Astrocyte (in vitro differentiated cells and primary cell): ENCODE measurements around the gene SDC4. TPM values are rescaled to one million over a fixed set of nuclear protein-coding genes. Genes with fewer than 3 reads are reported as not detected.

ENCODE experiments used
- DNase-seq: peaks from one replicate; pipeline ENCODE4 v3.0.0-alpha.2; 2010; ENCODE audit warnings: low read depth
- FAIRE-seq: peaks from 2 replicates; lab custom pipeline; 2011; peaks lifted over from hg19 to GRCh38; lab: Jason Lieb, UNC
- H2AFZ ChIP-seq: 2 replicates; pipeline ENCODE4 v1.6.0; 2012; ENCODE audit warnings: low read depth, low read length, inconsistent platforms
- H3K27ac ChIP-seq: 2 replicates; pipeline ENCODE4 v1.5.1; 2011; ENCODE audit warnings: low read depth, low read length, inconsistent platforms
- H3K27me3 ChIP-seq: 2 replicates; pipeline ENCODE4 v1.6.0; 2011; ENCODE audit warnings: low read length, inconsistent platforms; ENCODE audit not compliant: insufficient read depth
- H3K36me3 ChIP-seq: 2 replicates; pipeline ENCODE4 v1.5.1; 2011; ENCODE audit warnings: low read length, inconsistent platforms; ENCODE audit not compliant: insufficient read depth
- H3K4me1 ChIP-seq: 2 replicates; pipeline ENCODE4 v1.5.1; 2011; ENCODE audit warnings: low read length, inconsistent platforms; ENCODE audit not compliant: insufficient read depth
- H3K4me2 ChIP-seq: 2 replicates; pipeline ENCODE4 v1.6.0; 2012; ENCODE audit warnings: low read length, inconsistent platforms
- H3K4me3 ChIP-seq: 2 replicates; pipeline ENCODE4 v1.5.1; 2011; ENCODE audit warnings: low read depth, mild to moderate bottlenecking, low read length, inconsistent platforms; ENCODE audit not compliant: insufficient read depth
- H3K79me2 ChIP-seq: 2 replicates; pipeline ENCODE4 v1.6.0; 2012; ENCODE audit warnings: mild to moderate bottlenecking, low read length, inconsistent platforms; ENCODE audit not compliant: insufficient read depth
- H3K9ac ChIP-seq: 2 replicates; pipeline ENCODE4 v1.6.0; 2012; ENCODE audit warnings: mild to moderate bottlenecking, low read length, inconsistent platforms
- H3K9me3 ChIP-seq: 2 replicates; pipeline ENCODE4 v1.5.1; 2012; ENCODE audit warnings: low read depth, mild to moderate bottlenecking, low read length, inconsistent platforms; ENCODE audit not compliant: insufficient read depth
- H4K20me1 ChIP-seq: 2 replicates; pipeline ENCODE4 v1.6.0; 2012; ENCODE audit warnings: low read length, inconsistent platforms; ENCODE audit not compliant: insufficient read depth
- H3K27ac Mint-ChIP-seq: one replicate; pipeline ENCODE4 v1.8.0; 2021; ENCODE audit warnings: mild to moderate bottlenecking, mixed read lengths; ENCODE audit not compliant: unreplicated experiment
- H3K27me3 Mint-ChIP-seq: one replicate; pipeline ENCODE4 v1.8.0; 2021; ENCODE audit warnings: low read depth, mixed read lengths; ENCODE audit not compliant: unreplicated experiment
- H3K36me3 Mint-ChIP-seq: one replicate; pipeline ENCODE4 v1.8.0; 2021; ENCODE audit warnings: low read depth, mixed read lengths; ENCODE audit not compliant: unreplicated experiment
- H3K4me1 Mint-ChIP-seq: one replicate; pipeline ENCODE4 v1.8.0; 2021; ENCODE audit warnings: low read depth, mixed read lengths; ENCODE audit not compliant: unreplicated experiment
- H3K4me3 Mint-ChIP-seq: one replicate; pipeline ENCODE4 v1.8.0; 2021; ENCODE audit warnings: mild to moderate bottlenecking, moderate library complexity, mixed read lengths; ENCODE audit not compliant: unreplicated experiment
- H3K9me3 Mint-ChIP-seq: one replicate; pipeline ENCODE4 v1.8.0; 2021; ENCODE audit warnings: mild to moderate bottlenecking, mixed read lengths; ENCODE audit not compliant: unreplicated experiment
- CTCF ChIP-seq: IDR thresholded peaks from 2 replicates; pipeline ENCODE4 v1.5.1; 2011; ENCODE audit warnings: low read depth, mild to moderate bottlenecking, inconsistent platforms, low read length, moderate library complexity; ENCODE audit not compliant: insufficient read depth
- EZH2 ChIP-seq: IDR thresholded peaks from 2 replicates; pipeline ENCODE4 v1.6.1; 2012; ENCODE audit warnings: mild to moderate bottlenecking, low read length, inconsistent platforms; ENCODE audit not compliant: insufficient read depth
- total RNA-seq: library from RNA; stranded (reverse); gene quantifications from 2 replicates; pipeline ENCODE4 v1.2.1, GENCODE V29; 2021

The SDC4 gene
- total RNA-seq, 1 donor from 2014 or later, result 135 TPM

- no peaks in the 10 kb centered on the region for H3K27me3 ChIP-seq
- H3K4me3 Mint-ChIP-seq, result no peak overlapping the region
- FAIRE-seq, result no peak
- no peak for DNase-seq
- H3K4me3 ChIP-seq, result no peak overlapping the region
- H3K27ac ChIP-seq, result no peak overlapping the region
- H3K9me3 Mint-ChIP-seq, result peaks cover 3% of the 10 kb centered on the region
- no peaks in the 10 kb centered on the region for H4K20me1 ChIP-seq
- H2AFZ ChIP-seq, result no peak overlapping the region
- H3K36me3 ChIP-seq, result no peaks in the 10 kb centered on the region
- H3K79me2 ChIP-seq, result no peaks in the 10 kb centered on the region
- no peaks in the 10 kb centered on the region for H3K9me3 ChIP-seq
- H3K4me1 ChIP-seq, result no peaks in the 10 kb centered on the region
- peaks cover 3% of the 10 kb centered on the region for H3K4me1 Mint-ChIP-seq
- H3K36me3 Mint-ChIP-seq, result no peaks in the 10 kb centered on the region
- no peak overlapping the region for H3K9ac ChIP-seq
- peaks cover 27% of the 10 kb centered on the region for H3K27me3 Mint-ChIP-seq
- H3K27ac Mint-ChIP-seq, result no peak overlapping the region
- TF ChIP-seq EZH2, result no peak
- TF ChIP-seq CTCF, result no peak
- no peak overlapping the region for H3K4me2 ChIP-seq
Measured at GRCh38 chr20:45283551-45284057, 64.6 kb downstream of the SDC4 start.

- Histone ChIP-seq H3K27ac (no peak overlapping the region), H4K20me1 (no peaks in the 10 kb centered on the region), H3K4me1 (no peaks in the 10 kb centered on the region), H3K4me3 (no peak overlapping the region), H3K9ac (no peak overlapping the region), H3K4me2 (no peak overlapping the region), H3K9me3 (no peaks in the 10 kb centered on the region), H3K36me3 (no peaks in the 10 kb centered on the region), H3K79me2 (no peaks in the 10 kb centered on the region), H3K27me3 (no peaks in the 10 kb centered on the region), H2AFZ (no peak overlapping the region)
- Mint-ChIP-seq H3K9me3 (peaks cover 6% of the 10 kb centered on the region), H3K4me1 (peaks cover 3% of the 10 kb centered on the region), H3K27me3 (peaks cover 22% of the 10 kb centered on the region), H3K27ac (no peak overlapping the region), H3K4me3 (no peak overlapping the region), H3K36me3 (no peaks in the 10 kb centered on the region)
- TF ChIP-seq CTCF (no peak), EZH2 (no peak)
- FAIRE-seq (no peak), DNase-seq (no peak)
Measured at GRCh38 chr20:45282700-45283550, 65.3 kb downstream of the SDC4 start.

GRCh38 chr20:45279992-45280391 is 68.2 kb downstream of the SDC4 start:
- FAIRE-seq, result no peak
- no peak overlapping the region for H3K27ac Mint-ChIP-seq
- no peaks in the 10 kb centered on the region for H3K36me3 Mint-ChIP-seq

More at GRCh38 chr20:45279992-45280391, 68.2 kb downstream of the SDC4 start:
- Histone ChIP-seq H3K4me1 (no peaks in the 10 kb centered on the region), H3K27me3 (no peaks in the 10 kb centered on the region), H4K20me1 (no peaks in the 10 kb centered on the region), H3K36me3 (no peaks in the 10 kb centered on the region), H3K27ac (no peak overlapping the region), H2AFZ (no peak overlapping the region), H3K79me2 (no peaks in the 10 kb centered on the region), H3K4me2 (no peak overlapping the region), H3K4me3 (no peak overlapping the region), H3K9ac (no peak overlapping the region), H3K9me3 (no peaks in the 10 kb centered on the region)
- TF ChIP-seq EZH2 (no peak), CTCF (no peak)
- no peak for DNase-seq
- Mint-ChIP-seq H3K27me3 (peaks cover 11% of the 10 kb centered on the region), H3K9me3 (peaks cover 6% of the 10 kb centered on the region), H3K4me3 (no peak overlapping the region), H3K4me1 (peaks cover 3% of the 10 kb centered on the region)
